GM19328 (cell line): Measurements from ENCODE around the gene MMP14.
"Not testable (repeated sequence)": the region's sequence is repeated elsewhere in the genome, so short reads cannot be mapped to it uniquely, and the experiment has no call there.

ENCODE experiments used
- ATAC-seq: cut with Tn5 transposase; IDR thresholded peaks from one replicate; pipeline ENCODE4 v1.9.1; 2021; ENCODE audit warnings: mild to moderate bottlenecking, moderate library complexity; ENCODE audit not compliant: unreplicated experiment

Gene MMP14

GRCh38 chr14:22841769-22842168 lies 5.4 kb downstream of the MMP14 start:
- ATAC-seq, result no peak

GRCh38 chr14:22842211-22843122 lies 6.1 kb downstream of the MMP14 start:
- no peak for ATAC-seq

GRCh38 chr14:22843123-22843925 lies 6.9 kb downstream of the MMP14 start:
- ATAC-seq, result no peak

- ATAC-seq, result no peak
Measured at GRCh38 chr14:22844221-22845102, 8.1 kb downstream of the MMP14 start.

GRCh38 chr14:22845103-22845394 lies 8.7 kb downstream of the MMP14 start:
- ATAC-seq, result no peak

- ATAC-seq, result no peak
Measured at GRCh38 chr14:22845821-22846625, 9.6 kb downstream of the MMP14 start.

GRCh38 chr14:22846811-22847307 lies 10.5 kb downstream of the MMP14 start:
- no peak for ATAC-seq

GRCh38 chr14:22847661-22848341 lies 11.4 kb downstream of the MMP14 start:
- no peak for ATAC-seq

- no peak for ATAC-seq
Measured at GRCh38 chr14:22848351-22849164, 12.2 kb downstream of the MMP14 start.

- no peak for ATAC-seq
Measured at GRCh38 chr14:22849212-22849819, 12.9 kb downstream of the MMP14 start.

- ATAC-seq, result no peak
Measured at GRCh38 chr14:22850944-22851764, 14.8 kb downstream of the MMP14 start.

GRCh38 chr14:22852178-22852577 lies 15.8 kb downstream of the MMP14 start:
- ATAC-seq, result not testable (repeated sequence)

GRCh38 chr14:22852599-22852939 lies 16.2 kb downstream of the MMP14 start:
- no peak for ATAC-seq

- no peak for ATAC-seq
Measured at GRCh38 chr14:22852940-22853767, 16.8 kb downstream of the MMP14 start.

- ATAC-seq, result not testable (repeated sequence)
Measured at GRCh38 chr14:22854296-22854695, 17.9 kb downstream of the MMP14 start.

GRCh38 chr14:22854963-22855724 lies 18.8 kb downstream of the MMP14 start:
- no peak for ATAC-seq
